HG02588 (cell line): ENCODE measurements around the gene LDLRAD2.

ENCODE experiments used
- ATAC-seq: cut with Tn5 transposase; IDR thresholded peaks from one replicate; pipeline ENCODE4 v1.9.1; 2021; ENCODE audit warnings: mild to moderate bottlenecking, moderate library complexity; ENCODE audit not compliant: unreplicated experiment

The LDLRAD2 gene

DNA sequence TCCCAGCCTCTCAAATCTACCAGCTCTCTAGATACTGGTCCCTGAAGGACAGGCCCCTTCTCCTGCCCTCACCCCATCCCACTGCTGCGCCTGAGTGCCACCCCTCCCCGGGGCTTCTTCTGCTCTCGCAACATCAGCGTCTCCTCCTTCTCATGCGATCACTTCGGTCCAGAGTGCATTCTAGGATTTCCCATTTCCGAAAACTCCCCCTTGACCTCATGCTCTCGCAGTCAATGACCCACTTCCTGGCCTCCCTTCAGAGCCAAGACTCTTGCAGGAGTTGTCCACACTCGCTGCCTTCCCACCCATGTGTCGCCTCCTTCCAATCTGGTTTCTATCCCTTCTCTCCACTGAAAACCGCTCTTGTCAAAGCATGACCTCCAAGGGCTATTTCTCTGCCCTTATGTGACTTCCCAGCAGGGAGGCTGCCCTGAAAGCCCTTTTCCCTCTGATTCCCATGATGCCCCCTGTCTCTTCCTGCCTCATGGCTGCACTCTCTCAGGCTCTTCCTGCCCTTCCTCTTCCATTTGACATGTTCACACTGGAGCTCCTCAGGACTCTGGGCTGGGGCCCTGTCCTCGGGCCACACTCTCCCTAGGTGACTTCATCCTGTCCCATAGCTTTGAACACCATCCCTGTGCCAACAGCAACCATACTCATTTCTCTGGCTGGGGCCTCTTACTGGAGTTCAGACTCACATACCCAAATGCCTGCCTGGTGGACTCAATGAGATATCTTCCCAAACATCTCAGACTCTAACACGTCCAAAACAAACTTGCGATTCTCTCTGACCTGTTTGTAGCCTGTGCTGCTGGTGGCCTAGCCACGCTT, 46.0 kb downstream of the LDLRAD2 start:
- ATAC-seq, result no peak

DNA sequence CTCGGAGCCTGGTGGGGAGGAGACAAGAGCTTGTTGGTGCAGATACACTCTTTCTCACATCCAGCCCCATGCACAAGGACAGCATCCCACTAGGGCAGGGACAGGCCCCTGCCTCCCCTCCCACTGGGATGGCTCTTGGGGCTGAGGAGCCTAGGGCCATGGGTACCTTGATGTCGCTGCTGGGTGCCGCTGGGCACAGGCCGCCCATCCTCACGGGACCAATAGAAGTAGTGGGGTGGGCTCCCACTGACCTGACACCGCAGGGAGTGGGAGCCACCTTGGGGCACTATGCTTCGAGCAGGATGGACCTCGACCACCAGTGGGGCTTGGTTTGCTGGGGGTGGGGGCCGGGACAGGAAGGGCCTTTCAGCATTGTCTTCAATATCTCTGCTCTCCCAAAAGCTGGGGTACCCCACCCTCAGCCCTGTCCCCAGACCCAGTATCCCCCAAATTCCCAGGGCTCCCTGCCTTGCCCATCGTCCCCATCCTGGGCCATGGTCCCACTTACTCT, 47.7 kb downstream of the LDLRAD2 start:
- ATAC-seq, result no peak

DNA sequence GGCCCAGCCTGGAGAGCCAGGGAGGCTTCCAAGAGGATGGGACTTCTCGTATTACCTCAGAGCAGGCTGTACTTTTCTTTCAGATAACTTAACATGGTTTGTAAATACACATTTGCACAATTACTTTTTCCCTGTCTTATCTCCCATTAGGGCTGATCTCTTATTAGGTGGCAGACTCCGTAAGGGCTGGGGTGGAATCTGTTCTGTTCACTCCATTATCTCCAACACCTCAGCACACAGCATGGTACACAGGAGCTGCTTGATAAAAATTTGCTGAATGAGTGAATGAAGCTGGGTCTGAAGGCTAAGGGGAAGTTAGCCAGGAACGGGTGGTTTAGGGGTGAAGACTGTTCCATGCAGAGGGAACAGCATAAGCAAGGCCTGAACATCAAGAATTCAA, 48.9 kb downstream of the LDLRAD2 start:
- no peak for ATAC-seq

DNA sequence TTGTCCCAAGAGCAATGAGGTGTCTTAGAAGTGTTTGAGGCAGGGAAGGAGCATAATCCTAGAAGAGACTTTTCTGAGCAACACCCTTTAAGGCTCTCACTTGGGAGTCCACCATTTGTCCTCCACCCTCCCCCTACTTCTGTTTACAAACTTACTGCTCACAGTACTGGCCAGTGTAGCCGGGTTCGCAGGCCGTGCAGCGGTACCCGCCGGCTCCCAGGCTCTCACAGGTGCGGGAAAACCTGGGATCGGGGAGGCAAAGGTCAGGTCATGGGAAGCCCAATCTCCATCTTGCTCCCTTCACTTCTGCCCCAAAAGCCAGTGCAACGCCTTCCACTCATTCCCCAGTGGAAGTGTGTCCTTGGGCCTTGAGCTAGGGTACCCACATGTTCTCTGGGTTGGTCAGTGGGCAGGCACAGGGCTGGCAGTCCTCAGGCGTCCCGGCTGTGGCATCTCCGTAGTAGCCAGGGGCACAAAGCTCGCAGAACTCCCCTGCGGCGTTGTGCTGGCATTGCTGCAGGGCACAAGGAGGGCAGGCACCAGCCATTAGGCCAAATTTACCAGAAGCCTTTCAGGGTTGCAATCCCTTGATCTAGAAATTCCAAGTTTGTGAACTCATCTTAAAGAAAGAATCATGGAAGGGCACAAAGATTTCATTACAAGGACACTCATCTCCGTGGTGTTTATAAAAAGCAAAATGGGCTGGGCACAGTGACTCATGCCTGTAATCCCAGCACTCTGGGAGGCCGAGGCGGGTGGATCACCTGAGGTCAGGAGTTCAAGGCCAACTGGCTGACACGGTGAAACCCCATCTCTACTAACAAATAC, 49.8 kb downstream of the LDLRAD2 start:
- no peak for ATAC-seq

DNA sequence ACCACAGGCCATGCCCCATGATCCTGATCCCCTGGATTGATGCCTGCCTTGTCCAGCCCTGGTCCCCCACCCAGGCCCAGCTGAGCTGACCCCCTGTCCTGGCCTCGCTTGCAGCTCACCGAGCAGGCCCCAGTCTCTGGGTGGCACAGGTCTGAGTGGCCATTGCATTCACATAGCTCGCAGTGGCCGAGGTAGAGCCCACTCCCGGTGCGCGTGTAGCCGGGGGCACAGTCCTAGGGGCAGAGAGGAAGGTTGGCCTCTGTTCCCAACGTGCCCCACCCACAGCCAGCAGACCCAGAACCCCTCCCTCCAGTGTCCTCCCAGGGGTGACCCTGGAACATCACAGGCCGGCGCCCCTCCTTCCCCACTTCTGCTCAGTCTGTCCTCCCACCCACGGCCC, 51.9 kb downstream of the LDLRAD2 start:
- no peak for ATAC-seq

DNA sequence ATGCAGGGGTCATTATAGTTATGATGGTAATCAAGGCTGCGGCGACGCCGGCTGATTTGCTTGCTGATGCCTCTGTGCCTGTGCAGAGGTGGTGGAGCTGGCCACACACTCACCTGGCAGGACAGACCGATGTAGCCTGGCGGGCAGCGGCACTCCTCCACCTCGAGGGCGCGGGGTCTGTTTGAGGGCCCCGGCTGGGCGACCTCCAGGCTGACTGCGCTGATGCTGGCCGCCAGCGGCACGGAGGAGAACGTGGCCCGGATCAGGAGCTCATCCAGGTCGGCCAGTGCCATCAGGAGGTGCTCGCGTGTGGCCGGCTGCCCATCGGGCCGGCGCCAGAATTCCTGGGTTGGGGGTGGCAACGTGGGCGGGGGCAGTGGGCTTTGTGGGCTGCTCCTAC, 52.7 kb downstream of the LDLRAD2 start:
- ATAC-seq, result no peak

DNA sequence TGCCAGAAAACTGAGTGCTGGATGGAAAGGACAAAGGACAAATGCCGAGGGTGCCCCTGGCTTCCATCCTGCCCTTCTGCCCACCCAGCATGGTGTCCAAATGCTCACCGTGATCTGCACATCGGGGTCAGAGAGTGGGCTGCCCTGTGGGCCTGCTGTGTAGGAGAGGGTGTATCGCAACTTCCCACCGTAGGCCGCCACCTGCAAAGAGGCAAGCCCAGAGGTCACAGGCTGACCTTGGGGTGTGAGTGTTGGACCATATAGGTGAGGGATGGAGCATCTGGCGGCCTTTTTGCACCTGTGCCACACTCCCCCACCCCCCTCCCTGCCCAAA, 53.5 kb downstream of the LDLRAD2 start:
- no peak for ATAC-seq

DNA sequence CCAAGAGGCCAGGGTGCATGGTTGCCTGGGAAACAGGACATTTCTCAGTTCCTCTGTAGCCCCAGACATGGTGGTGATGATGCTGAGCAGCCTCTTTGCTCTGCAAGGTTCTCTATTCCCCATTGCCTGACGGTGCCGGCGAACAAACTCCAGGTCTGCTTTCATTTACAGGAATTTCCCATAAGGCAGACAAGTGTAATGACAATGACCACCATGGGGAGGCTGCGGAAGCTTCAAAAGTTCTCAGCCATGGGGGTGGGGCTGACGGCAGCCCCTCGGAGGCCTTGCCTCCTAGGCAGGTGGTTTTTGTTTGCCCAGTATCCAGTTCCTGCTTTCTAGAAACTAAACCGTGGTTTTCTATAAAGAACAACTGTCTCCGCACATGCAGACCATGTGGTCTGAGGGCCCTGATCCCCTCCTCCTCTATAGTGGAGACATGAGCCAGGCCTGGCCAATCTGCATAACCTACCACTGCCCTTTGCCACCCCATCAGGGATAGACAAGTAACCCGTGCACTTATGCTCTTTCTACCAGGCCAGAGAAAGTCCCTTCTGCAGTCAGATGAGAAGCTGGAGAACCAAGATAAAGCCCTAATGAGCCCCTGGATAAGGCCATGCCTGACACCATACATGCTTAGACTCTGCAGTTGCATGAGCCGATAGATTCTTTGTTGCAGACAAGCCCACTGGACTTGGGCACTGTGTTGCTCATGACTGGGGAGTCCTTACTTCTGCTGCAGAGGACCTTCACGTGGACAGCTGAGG, 54.1 kb downstream of the LDLRAD2 start:
- peak; percentile 63 for ATAC-seq

DNA sequence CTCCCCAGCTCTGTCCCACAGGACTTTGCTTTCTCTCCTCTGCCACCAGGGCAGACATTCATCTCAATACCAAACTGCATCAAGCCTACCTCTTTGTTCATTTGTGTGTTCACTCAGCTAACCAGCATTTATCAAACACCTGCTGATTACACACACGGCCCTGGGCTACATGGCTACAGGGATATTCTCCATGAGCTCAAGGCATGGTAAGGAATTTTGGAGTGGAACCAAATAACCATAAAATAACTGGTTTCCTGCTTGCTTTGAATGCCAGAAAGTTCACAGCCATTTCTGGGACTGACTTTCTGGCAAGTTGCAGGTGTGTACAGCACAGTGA, 54.6 kb downstream of the LDLRAD2 start:
- ATAC-seq, result no peak

DNA sequence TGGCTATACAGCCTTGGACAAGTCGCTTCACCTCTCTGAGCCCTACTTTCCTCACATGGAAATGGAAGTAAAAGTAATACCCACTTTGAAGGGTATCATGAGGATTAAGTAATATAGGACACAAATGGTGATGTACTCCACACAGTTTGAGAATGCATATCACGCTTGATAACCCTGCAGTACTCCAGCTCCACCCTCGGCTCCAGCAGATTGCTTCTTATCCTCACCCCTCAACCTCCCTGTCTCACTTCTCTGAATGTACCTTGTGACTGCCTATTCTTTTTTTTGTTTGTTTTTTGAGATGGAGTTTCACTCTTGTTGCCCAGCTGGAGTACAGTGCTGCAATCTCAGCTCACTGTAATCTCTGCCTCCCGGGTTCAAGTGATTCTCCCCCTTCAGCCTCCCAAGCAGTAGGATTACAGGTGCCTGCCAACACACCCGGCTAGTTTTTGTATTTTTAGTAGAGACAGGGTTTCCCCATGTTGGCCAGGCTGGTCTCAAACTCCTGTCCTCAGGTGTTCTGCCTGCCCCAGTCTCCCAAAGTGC, 55.5 kb downstream of the LDLRAD2 start:
- no peak for ATAC-seq

DNA sequence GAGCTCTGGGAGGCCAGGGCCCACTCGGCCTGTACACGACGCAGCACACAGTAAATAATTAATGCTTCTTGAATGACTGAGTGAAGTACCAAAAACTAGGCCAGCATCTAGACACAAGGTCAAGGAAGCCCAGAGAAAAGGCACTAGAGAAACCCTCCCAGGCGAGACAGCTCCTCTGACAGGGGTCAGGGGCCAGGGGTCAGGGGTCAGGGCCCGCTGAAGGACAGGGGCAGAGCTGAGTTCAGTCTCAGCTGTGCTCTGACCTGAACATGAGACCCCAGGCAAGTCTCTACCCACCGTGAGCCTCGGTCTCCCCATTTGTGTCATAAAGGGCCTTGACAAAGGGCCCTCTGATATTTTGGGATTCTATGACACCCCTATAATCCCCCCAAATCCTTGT, 56.4 kb downstream of the LDLRAD2 start:
- ATAC-seq, result no peak

GRCh38 chr1:21868941-21869454, 56.9 kb downstream of the LDLRAD2 start:
- no peak for ATAC-seq

GRCh38 chr1:21869620-21870121, 57.6 kb downstream of the LDLRAD2 start:
- no peak for ATAC-seq

DNA sequence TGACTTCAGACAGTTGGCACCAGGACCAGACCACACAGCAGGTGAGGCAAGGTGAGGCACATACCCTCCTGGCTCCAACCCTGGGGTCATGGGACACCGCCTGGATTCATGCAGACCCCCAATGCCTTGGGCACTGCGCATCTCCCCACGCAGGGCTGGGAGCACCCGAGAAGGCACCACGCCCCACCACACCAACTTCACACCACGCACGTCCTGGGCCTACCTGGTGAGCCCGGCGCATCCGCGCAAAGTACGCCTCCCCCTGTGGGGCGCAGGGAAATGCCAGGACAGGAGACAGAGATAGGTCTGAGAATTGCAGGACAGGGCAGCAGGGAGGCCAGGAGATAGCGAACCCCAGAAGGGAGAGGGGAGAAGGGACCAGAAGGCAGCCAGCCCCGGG, 58.5 kb downstream of the LDLRAD2 start:
- no peak for ATAC-seq

DNA sequence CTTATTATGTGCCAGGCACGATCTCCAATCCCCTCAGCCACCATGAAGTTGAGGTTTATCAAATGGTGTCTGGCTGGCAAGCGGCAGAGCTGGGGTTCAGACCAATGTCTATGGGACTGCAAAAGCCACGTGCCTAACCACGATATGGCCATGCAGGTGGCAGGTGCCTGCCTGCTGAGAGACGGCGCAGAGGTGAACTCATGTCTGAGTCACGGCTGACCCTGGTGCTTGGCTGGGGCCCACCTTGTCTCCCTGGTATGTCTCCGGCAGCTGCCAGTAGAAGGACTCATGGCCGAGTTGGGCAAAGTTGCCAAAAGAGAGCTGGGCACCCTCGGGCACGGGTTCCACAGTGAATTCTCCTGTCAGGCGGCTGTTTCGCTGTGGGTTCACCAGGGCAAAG, 59.9 kb downstream of the LDLRAD2 start:
- ATAC-seq, result no peak

GRCh38 chr1:21872445-21873079, 60.5 kb downstream of the LDLRAD2 start:
- ATAC-seq, result no peak

DNA sequence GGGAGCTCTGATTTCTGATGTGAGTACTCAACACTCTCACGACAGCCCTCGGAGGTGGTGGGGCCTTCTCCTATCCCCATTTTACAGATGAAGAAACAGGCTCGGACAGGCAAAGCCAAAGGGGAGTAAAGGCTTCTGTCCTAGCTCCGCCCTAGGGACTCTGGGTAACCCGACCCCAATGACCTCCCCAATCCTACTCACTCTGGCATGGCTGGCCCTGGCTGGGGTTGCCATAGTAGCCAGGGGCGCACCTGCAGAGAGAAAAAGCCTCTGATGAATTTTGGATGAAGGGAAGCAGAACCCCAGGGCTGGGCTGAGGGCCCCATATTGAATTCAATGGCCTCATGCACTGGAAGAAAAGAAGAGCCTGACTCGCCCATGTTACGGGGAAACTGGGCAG, 61.1 kb downstream of the LDLRAD2 start:
- ATAC-seq, result no peak

GRCh38 chr1:21873761-21874160, 61.7 kb downstream of the LDLRAD2 start:
- ATAC-seq, result no peak

- no peak for ATAC-seq
These were observed 62.3 kb downstream of the LDLRAD2 start for GRCh38 chr1:21874328-21874727.
